ENCODE results near the gene HPN. TPM values are rescaled to one million over a fixed set of nuclear protein-coding genes. Genes with fewer than 3 reads are reported as not detected.
A peak's percentile ranks its signal among the peaks of the same experiment; 100 is the strongest.

Gene HPN
- total RNA-seq, 1 experiment from 2014 or later, result 10.6 TPM

DNA sequence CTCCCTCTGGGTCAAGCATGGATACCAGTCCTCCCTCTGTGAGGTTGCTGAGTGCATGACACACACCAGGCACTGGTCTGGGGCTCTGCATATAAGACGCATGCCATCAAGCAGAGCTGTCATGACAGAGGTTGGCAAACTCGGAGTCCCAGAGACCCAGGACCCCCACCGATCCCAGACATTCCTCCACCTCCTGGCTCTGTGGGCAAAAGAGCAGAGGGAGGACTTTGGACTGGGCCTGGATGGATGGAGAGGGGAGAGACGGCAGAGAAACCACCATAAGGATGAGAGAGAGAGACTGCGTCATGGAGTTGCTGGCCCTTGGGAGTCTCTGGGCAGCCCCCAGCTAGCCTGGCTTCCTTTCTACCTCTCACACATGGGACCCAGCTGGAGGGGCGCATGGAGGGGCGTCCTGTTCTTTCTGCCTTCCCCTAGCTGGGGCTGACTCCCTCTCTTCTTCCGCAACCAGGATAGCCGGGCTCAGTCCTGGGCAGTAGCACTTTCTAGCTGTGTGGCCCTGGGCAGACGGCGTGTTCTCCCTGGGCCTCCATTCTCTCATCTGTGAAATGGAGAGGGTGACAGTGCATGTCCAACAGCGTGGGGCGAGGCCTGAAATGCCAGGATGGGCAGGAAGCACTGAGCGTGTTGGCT, 1.6 kb downstream of the HPN start:
- H3T11ph ChIP-seq (ENCODE audit: low read length), result no peak overlapping the region
- H2BK120ac ChIP-seq (ENCODE audit: low read depth, low read length, poor library complexity, severe bottlenecking), result no peak overlapping the region
- peaks cover 39 to 54% of the 10 kb centered on the region in 2 experiments for H3K4me1 Mint-ChIP-seq
- H2BK12ac ChIP-seq (ENCODE audit: insufficient read length, low read depth, low read length), result no peak overlapping the region
- H3K23ac ChIP-seq (ENCODE audit: insufficient read length, low read depth, low read length), result no peak overlapping the region
- H3K14ac ChIP-seq (ENCODE audit: insufficient read depth, low read length), result no peak overlapping the region; the same call in 1 of the 2 replicates
- no peak overlapping the region for H4K8ac ChIP-seq (replicated peaks; ENCODE audit: insufficient read length, low read depth, low read length)
- no peak overlapping the region for H2AFZ ChIP-seq (ENCODE audit: low read length)
- H3K27ac Mint-ChIP-seq, result no peak overlapping the region; a peak in 1 of 7 replicates
- no peak overlapping the region for H2BK5ac ChIP-seq (ENCODE audit: insufficient read length, low read length)
- H3K23me2 ChIP-seq (ENCODE audit: insufficient read length, low read depth, low read length, poor library complexity, severe bottlenecking), result peaks cover 10% of the 10 kb centered on the region
- H3K9me3 ChIP-seq (ENCODE audit: control insufficient read depth, low read depth, low read length), result no peaks in the 10 kb centered on the region
- peaks cover 5% of the 10 kb centered on the region; the same call in 1 of the 2 replicates for H3K4me1 ChIP-seq (ENCODE audit: insufficient read depth, low read length)
- H3K4me3 Mint-ChIP-seq, result peak overlapping the region in 1 of 2 experiments; percentile 68; a peak in 2 of 5 replicates
- no peak overlapping the region for H2BK20ac ChIP-seq (ENCODE audit: low read depth, low read length, poor library complexity, severe bottlenecking)
- TF ChIP-seq, protein P1, sequence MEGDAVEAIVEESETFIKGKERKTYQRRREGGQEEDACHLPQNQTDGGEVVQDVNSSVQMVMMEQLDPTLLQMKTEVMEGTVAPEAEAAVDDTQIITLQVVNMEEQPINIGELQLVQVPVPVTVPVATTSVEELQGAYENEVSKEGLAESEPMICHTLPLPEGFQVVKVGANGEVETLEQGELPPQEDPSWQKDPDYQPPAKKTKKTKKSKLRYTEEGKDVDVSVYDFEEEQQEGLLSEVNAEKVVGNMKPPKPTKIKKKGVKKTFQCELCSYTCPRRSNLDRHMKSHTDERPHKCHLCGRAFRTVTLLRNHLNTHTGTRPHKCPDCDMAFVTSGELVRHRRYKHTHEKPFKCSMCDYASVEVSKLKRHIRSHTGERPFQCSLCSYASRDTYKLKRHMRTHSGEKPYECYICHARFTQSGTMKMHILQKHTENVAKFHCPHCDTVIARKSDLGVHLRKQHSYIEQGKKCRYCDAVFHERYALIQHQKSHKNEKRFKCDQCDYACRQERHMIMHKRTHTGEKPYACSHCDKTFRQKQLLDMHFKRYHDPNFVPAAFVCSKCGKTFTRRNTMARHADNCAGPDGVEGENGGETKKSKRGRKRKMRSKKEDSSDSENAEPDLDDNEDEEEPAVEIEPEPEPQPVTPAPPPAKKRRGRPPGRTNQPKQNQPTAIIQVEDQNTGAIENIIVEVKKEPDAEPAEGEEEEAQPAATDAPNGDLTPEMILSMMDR (conservative IDR thresholded peaks at IDR 0.05), result no peak
- H3K27me3 ChIP-seq (ENCODE audit: insufficient read depth, low read length), result no peaks in the 10 kb centered on the region
- no peak overlapping the region for H3K27ac ChIP-seq (ENCODE audit: insufficient read length, low read depth, low read length)
- no peak overlapping the region for H4K5ac ChIP-seq (ENCODE audit: insufficient read length, low read depth, low read length)
- peaks cover 4% of the 10 kb centered on the region for H4K20me1 ChIP-seq (ENCODE audit: control insufficient read depth, insufficient read depth, insufficient read length)
- no peaks in the 10 kb centered on the region for H3K79me1 ChIP-seq (ENCODE audit: insufficient read depth, low read depth, low read length, poor library complexity, severe bottlenecking)
- no CpG with 5 or more reads among the region's 14 CpGs for WGBS (ENCODE audit: extremely low coverage, insufficient read length, low lambda C conversion rate)
- no peak overlapping the region for H4K91ac ChIP-seq (ENCODE audit: insufficient read length, low read depth, low read length)
- no peak for DNase-seq
- no peak overlapping the region for H2BK15ac ChIP-seq (ENCODE audit: low read depth, low read length)
- peaks cover 2% of the 10 kb centered on the region for H3K27me3 Mint-ChIP-seq (ENCODE audit: low read depth)
- H3K9me3 Mint-ChIP-seq, result no peaks in the 10 kb centered on the region
- H3K36me3 Mint-ChIP-seq (ENCODE audit: insufficient read depth in 1 of 3, low read depth in 3 of 3), result no peaks in the 10 kb centered on the region; a peak in 3 of 7 replicates
- no peak overlapping the region for H3K4ac ChIP-seq (ENCODE audit: low read depth, low read length)
- no peak overlapping the region for H2AK5ac ChIP-seq (ENCODE audit: insufficient read length, low read length)
- no peak overlapping the region for H3K18ac ChIP-seq (ENCODE audit: insufficient read length, low read depth, low read length)
- no peak overlapping the region for H3K9ac ChIP-seq (ENCODE audit: extremely low read depth, insufficient read length, low read length)
- no peaks in the 10 kb centered on the region for H3K79me2 ChIP-seq (ENCODE audit: insufficient read depth, low read length)
- H3K4me2 ChIP-seq (ENCODE audit: insufficient read depth, insufficient read length, low read length), result no peak overlapping the region
- H3K56ac ChIP-seq (ENCODE audit: insufficient read length, low read depth, low read length), result no peak overlapping the region

All from H9 (cell line).